ENCODE results near the gene SLC44A5. TPM values are rescaled to one million over a fixed set of nuclear protein-coding genes. Genes with fewer than 3 reads are reported as not detected.

SLC44A5 gene
- total RNA-seq, 1 experiment from 2014 or later = 2.4 TPM

DNA sequence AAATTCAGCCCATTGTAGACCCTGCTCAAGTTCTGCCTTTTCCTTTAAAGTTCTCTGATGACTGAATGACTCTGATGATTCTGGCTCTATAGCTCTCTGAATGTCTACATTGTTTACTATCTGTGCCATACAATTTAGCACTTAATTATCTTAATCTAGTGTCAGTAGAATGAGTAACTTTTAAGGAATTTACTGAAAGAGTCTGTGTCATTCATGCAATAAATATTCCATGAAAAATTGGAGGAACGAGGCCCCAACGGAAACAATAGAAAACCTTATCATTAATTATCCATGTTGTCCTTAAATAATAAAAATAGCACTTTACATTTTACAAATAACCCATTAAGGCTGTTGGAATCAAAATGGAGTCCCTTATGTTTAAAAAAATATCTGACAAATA, 77.8 kb downstream of the SLC44A5 start:
- Mint-ChIP-seq H3K4me1 (peaks cover 8 to 9% of the 10 kb centered on the region in 2 experiments; a peak in 3 of 4 replicates), H3K27me3 (ENCODE audit: low read depth) (no peaks in the 10 kb centered on the region), H3K4me3 (no peak overlapping the region), H3K27ac (no peak overlapping the region), H3K36me3 (ENCODE audit: insufficient read depth in 1 of 3, low read depth in 3 of 3) (no peaks in the 10 kb centered on the region), H3K9me3 (no peaks in the 10 kb centered on the region)
- no peak overlapping the region for H4K91ac ChIP-seq (ENCODE audit: insufficient read length, low read depth, low read length)
- TF ChIP-seq, protein P1, sequence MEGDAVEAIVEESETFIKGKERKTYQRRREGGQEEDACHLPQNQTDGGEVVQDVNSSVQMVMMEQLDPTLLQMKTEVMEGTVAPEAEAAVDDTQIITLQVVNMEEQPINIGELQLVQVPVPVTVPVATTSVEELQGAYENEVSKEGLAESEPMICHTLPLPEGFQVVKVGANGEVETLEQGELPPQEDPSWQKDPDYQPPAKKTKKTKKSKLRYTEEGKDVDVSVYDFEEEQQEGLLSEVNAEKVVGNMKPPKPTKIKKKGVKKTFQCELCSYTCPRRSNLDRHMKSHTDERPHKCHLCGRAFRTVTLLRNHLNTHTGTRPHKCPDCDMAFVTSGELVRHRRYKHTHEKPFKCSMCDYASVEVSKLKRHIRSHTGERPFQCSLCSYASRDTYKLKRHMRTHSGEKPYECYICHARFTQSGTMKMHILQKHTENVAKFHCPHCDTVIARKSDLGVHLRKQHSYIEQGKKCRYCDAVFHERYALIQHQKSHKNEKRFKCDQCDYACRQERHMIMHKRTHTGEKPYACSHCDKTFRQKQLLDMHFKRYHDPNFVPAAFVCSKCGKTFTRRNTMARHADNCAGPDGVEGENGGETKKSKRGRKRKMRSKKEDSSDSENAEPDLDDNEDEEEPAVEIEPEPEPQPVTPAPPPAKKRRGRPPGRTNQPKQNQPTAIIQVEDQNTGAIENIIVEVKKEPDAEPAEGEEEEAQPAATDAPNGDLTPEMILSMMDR (conservative IDR thresholded peaks at IDR 0.05) = no peak
- no peak overlapping the region for H2BK15ac ChIP-seq (ENCODE audit: low read depth, low read length)
- no peak overlapping the region for H2BK12ac ChIP-seq (ENCODE audit: insufficient read length, low read depth, low read length)
- H2AK5ac ChIP-seq (ENCODE audit: insufficient read length, low read length) = no peak overlapping the region
- H3K27ac ChIP-seq (ENCODE audit: insufficient read length, low read depth, low read length) = no peak overlapping the region
- H3T11ph ChIP-seq (ENCODE audit: low read length) = no peak overlapping the region
- no peaks in the 10 kb centered on the region for H3K9me3 ChIP-seq (ENCODE audit: control insufficient read depth, low read depth, low read length)
- WGBS (ENCODE audit: extremely low coverage, insufficient read length, low lambda C conversion rate) = no CpG with 5 or more reads among the region's 2 CpGs
- H3K4me1 ChIP-seq (ENCODE audit: insufficient read depth, low read length) = no peaks in the 10 kb centered on the region
- H3K4me2 ChIP-seq (ENCODE audit: insufficient read depth, insufficient read length, low read length) = no peak overlapping the region
- no peak overlapping the region for H3K56ac ChIP-seq (ENCODE audit: insufficient read length, low read depth, low read length)
- no peaks in the 10 kb centered on the region for H3K79me1 ChIP-seq (ENCODE audit: insufficient read depth, low read depth, low read length, poor library complexity, severe bottlenecking)
- H4K20me1 ChIP-seq (ENCODE audit: control insufficient read depth, insufficient read depth, insufficient read length) = no peaks in the 10 kb centered on the region
- H4K5ac ChIP-seq (ENCODE audit: insufficient read length, low read depth, low read length) = no peak overlapping the region
- no peak overlapping the region for H3K18ac ChIP-seq (ENCODE audit: insufficient read length, low read depth, low read length)
- no peak overlapping the region for H3K14ac ChIP-seq (ENCODE audit: insufficient read depth, low read length)
- H4K8ac ChIP-seq (replicated peaks; ENCODE audit: insufficient read length, low read depth, low read length) = no peak overlapping the region
- H3K23me2 ChIP-seq (ENCODE audit: insufficient read length, low read depth, low read length, poor library complexity, severe bottlenecking) = no peaks in the 10 kb centered on the region
- H3K9ac ChIP-seq (ENCODE audit: extremely low read depth, insufficient read length, low read length) = no peak overlapping the region
- H2BK20ac ChIP-seq (ENCODE audit: low read depth, low read length, poor library complexity, severe bottlenecking) = no peak overlapping the region
- no peak overlapping the region for H3K4ac ChIP-seq (ENCODE audit: low read depth, low read length)
- no peak overlapping the region for H3K23ac ChIP-seq (ENCODE audit: insufficient read length, low read depth, low read length)
- no peaks in the 10 kb centered on the region for H3K27me3 ChIP-seq (ENCODE audit: insufficient read depth, low read length)
- H3K79me2 ChIP-seq (ENCODE audit: insufficient read depth, low read length) = no peaks in the 10 kb centered on the region
- DNase-seq = no peak
- H2AFZ ChIP-seq (ENCODE audit: low read length) = no peak overlapping the region
- H2BK5ac ChIP-seq (ENCODE audit: insufficient read length, low read length) = no peak overlapping the region
- H2BK120ac ChIP-seq (ENCODE audit: low read depth, low read length, poor library complexity, severe bottlenecking) = no peak overlapping the region
